HG02588 (cell line): ENCODE results near the gene SPOCK1.

Experiments
- ATAC-seq: cut with Tn5 transposase; IDR thresholded peaks from one replicate; pipeline ENCODE4 v1.9.1; 2021; ENCODE audit warnings: mild to moderate bottlenecking, moderate library complexity; ENCODE audit not compliant: unreplicated experiment

Gene SPOCK1

GRCh38 chr5:137333928-137334327 is 165.2 kb downstream of the SPOCK1 start:
- ATAC-seq: no peak

- ATAC-seq: no peak
Observed at GRCh38 chr5:137333475-137333874, 165.7 kb downstream of the SPOCK1 start.

- no peak for ATAC-seq
Observed at GRCh38 chr5:137332296-137332695, 166.8 kb downstream of the SPOCK1 start.

GRCh38 chr5:137329586-137330296 is 169.4 kb downstream of the SPOCK1 start:
- ATAC-seq: no peak

- ATAC-seq: no peak
Observed at GRCh38 chr5:137328991-137329390, 170.1 kb downstream of the SPOCK1 start.

GRCh38 chr5:137328463-137328862 is 170.7 kb downstream of the SPOCK1 start:
- no peak for ATAC-seq

GRCh38 chr5:137325721-137326120 is 173.4 kb downstream of the SPOCK1 start:
- ATAC-seq: no peak

- no peak for ATAC-seq
Observed at GRCh38 chr5:137320056-137321045, 178.8 kb downstream of the SPOCK1 start.

GRCh38 chr5:137318027-137318426 is 181.1 kb downstream of the SPOCK1 start:
- ATAC-seq: no peak

- no peak for ATAC-seq
Observed at GRCh38 chr5:137316346-137316736, 182.8 kb downstream of the SPOCK1 start.

- ATAC-seq: no peak
Observed at GRCh38 chr5:137315534-137316345, 183.4 kb downstream of the SPOCK1 start.

- no peak for ATAC-seq
Observed at GRCh38 chr5:137315109-137315508, 184.0 kb downstream of the SPOCK1 start.

GRCh38 chr5:137313526-137314175 is 185.5 kb downstream of the SPOCK1 start:
- ATAC-seq: no peak

- ATAC-seq: no peak
Observed at GRCh38 chr5:137312011-137312410, 187.1 kb downstream of the SPOCK1 start.

- ATAC-seq: no peak
Observed at GRCh38 chr5:137310051-137310730, 188.9 kb downstream of the SPOCK1 start.

GRCh38 chr5:137309290-137309689 is 189.8 kb downstream of the SPOCK1 start:
- ATAC-seq: no peak

GRCh38 chr5:137308311-137308710 is 190.8 kb downstream of the SPOCK1 start:
- no peak for ATAC-seq

GRCh38 chr5:137306903-137307302 is 192.2 kb downstream of the SPOCK1 start:
- no peak for ATAC-seq

GRCh38 chr5:137305971-137306602 is 193.0 kb downstream of the SPOCK1 start:
- no peak for ATAC-seq
